Activated T-helper 1 cell treated with anti-CD3 and anti-CD28 coated beads, Interleukin-12 subunit alpha, Interleukin-12 subunit beta, Interleukin-2, Interleukin-4 antibody, amounts not matched to agents 30 ng/mL and 10 ng/mL and 1 ng/mL, durations not matched to agents 14 hours and 24 hours and 36 hours (primary cell): ENCODE data around the gene IMMP2L. TPM values are rescaled to one million over a fixed set of nuclear protein-coding genes. Genes with fewer than 3 reads are reported as not detected.

Experiments
- DNase-seq: peaks from one replicate; pipeline ENCODE4 v3.0.0; 2021; ENCODE audit warnings: low spot score
- H3K27ac Mint-ChIP-seq: one replicate; pipeline ENCODE4 v1.8.0; 2021; ENCODE audit warnings: mild to moderate bottlenecking, mixed read lengths
- H3K27me3 Mint-ChIP-seq: one replicate; pipeline ENCODE4 v1.8.0; 2022; ENCODE audit warnings: mild to moderate bottlenecking, moderate library complexity, mixed read lengths; ENCODE audit not compliant: insufficient read depth
- H3K36me3 Mint-ChIP-seq: one replicate; pipeline ENCODE4 v1.8.0; 2021; ENCODE audit warnings: low read depth, mixed read lengths
- H3K4me1 Mint-ChIP-seq: one replicate; pipeline ENCODE4 v1.8.0; 2021; ENCODE audit warnings: low read depth, mixed read lengths
- H3K4me3 Mint-ChIP-seq: one replicate; pipeline ENCODE4 v1.8.0; 2021; ENCODE audit warnings: mild to moderate bottlenecking, moderate library complexity, mixed read lengths
- H3K9me3 Mint-ChIP-seq: one replicate; pipeline ENCODE4 v1.8.0; 2021; ENCODE audit warnings: mixed read lengths
- intact Hi-C: fragments of 100-400 bp; cut with micrococcal nuclease; formaldehyde crosslinking; loops from one replicate; pipeline ENCODE4 v1.15.1; 2024
- total RNA-seq: library from RNA; stranded (reverse); gene quantifications from 2 replicates; pipeline ENCODE4 v1.2.3, GENCODE V29; 2022

Gene IMMP2L
- total RNA-seq, 1 donor from 2014 or later = 11.3 TPM

DNA sequence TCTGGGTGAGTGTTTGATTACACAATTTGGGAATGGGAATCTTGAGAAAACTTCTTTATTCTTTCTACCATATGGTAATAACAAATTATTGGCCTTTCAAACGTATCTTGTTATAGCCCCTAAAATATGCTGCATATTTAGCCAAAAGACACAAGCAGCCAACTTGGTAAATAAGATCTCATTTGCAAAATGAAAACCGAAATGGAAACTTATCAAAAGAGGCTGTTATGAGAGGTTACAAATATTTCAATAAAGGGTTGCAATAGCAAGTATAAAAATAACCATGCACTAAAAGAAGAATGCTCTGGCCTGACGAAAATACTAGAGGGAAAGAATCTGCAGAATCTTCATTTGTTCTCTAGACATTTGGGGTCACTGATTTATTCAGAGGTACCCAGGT lies 730.9 kb downstream of the IMMP2L start:
- Mint-ChIP-seq H3K27ac (no peak overlapping the region), H3K36me3 (peaks cover 2% of the 10 kb centered on the region), H3K27me3 (no peaks in the 10 kb centered on the region), H3K4me1 (peaks cover 11% of the 10 kb centered on the region), H3K9me3 (no peaks in the 10 kb centered on the region), H3K4me3 (no peak overlapping the region)
- intact Hi-C loops = no loop called here
- DNase-seq = no peak

GRCh38 chr7:110830778-110831177 lies 731.5 kb downstream of the IMMP2L start:
- no peak overlapping the region for H3K4me3 Mint-ChIP-seq
- no peak overlapping the region for H3K27ac Mint-ChIP-seq
- no peak for DNase-seq
- H3K27me3 Mint-ChIP-seq = no peaks in the 10 kb centered on the region
- intact Hi-C loops = no loop called here
- H3K36me3 Mint-ChIP-seq = peaks cover 2% of the 10 kb centered on the region
- peaks cover 4% of the 10 kb centered on the region for H3K9me3 Mint-ChIP-seq
- H3K4me1 Mint-ChIP-seq = peaks cover 11% of the 10 kb centered on the region

GRCh38 chr7:110827936-110828335 lies 734.4 kb downstream of the IMMP2L start:
- Mint-ChIP-seq H3K27ac (no peak overlapping the region), H3K36me3 (peaks cover 2% of the 10 kb centered on the region), H3K4me3 (no peak overlapping the region), H3K27me3 (no peaks in the 10 kb centered on the region), H3K9me3 (peaks cover 4% of the 10 kb centered on the region), H3K4me1 (no peaks in the 10 kb centered on the region)
- DNase-seq = no peak
- intact Hi-C loops = no loop called here

- Mint-ChIP-seq H3K36me3 (peaks cover 2% of the 10 kb centered on the region), H3K4me3 (no peak overlapping the region), H3K9me3 (peaks cover 4% of the 10 kb centered on the region), H3K27ac (no peak overlapping the region), H3K27me3 (no peaks in the 10 kb centered on the region), H3K4me1 (no peaks in the 10 kb centered on the region)
- DNase-seq = no peak
- intact Hi-C loops = no loop called here
Measured at GRCh38 chr7:110827287-110827855, 734.9 kb downstream of the IMMP2L start.

DNA sequence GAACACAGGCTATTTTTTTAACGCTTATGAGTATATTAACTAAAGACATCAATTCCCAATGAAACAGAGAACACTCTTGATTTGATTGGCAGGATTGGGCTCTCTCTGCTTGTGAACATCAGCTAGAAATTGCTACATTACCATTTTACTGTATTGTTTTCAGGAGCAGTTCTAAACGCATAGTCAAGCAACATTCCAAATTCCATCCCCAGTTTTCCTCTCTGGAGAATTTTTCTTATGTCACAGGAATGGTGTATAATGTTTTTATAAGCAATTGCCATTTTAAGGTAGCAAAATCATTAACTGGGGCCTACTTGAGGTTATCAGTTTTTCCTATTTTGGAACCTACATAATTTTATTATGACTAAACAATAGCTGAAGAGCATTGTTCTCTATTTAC lies 748.3 kb downstream of the IMMP2L start:
- Mint-ChIP-seq H3K4me1 (no peaks in the 10 kb centered on the region), H3K27me3 (no peaks in the 10 kb centered on the region), H3K27ac (no peak overlapping the region), H3K4me3 (no peak overlapping the region), H3K36me3 (no peaks in the 10 kb centered on the region), H3K9me3 (peaks cover 8% of the 10 kb centered on the region)
- DNase-seq = no peak
- intact Hi-C loops = no loop called here

- Mint-ChIP-seq H3K9me3 (no peaks in the 10 kb centered on the region), H3K4me1 (no peaks in the 10 kb centered on the region), H3K4me3 (no peak overlapping the region), H3K36me3 (no peaks in the 10 kb centered on the region), H3K27me3 (no peaks in the 10 kb centered on the region), H3K27ac (no peak overlapping the region)
- DNase-seq = no peak
- intact Hi-C loops = no loop called here
Measured at GRCh38 chr7:110809832-110810231, 752.5 kb downstream of the IMMP2L start.

GRCh38 chr7:110808361-110808760 lies 753.9 kb downstream of the IMMP2L start:
- H3K36me3 Mint-ChIP-seq = no peaks in the 10 kb centered on the region
- no peak overlapping the region for H3K4me3 Mint-ChIP-seq
- no peaks in the 10 kb centered on the region for H3K4me1 Mint-ChIP-seq
- H3K27me3 Mint-ChIP-seq = no peaks in the 10 kb centered on the region
- no peaks in the 10 kb centered on the region for H3K9me3 Mint-ChIP-seq
- intact Hi-C loops = no loop called here
- no peak for DNase-seq
- no peak overlapping the region for H3K27ac Mint-ChIP-seq

GRCh38 chr7:110804501-110804900 lies 757.8 kb downstream of the IMMP2L start:
- Mint-ChIP-seq H3K9me3 (peaks cover 11% of the 10 kb centered on the region), H3K4me3 (no peak overlapping the region), H3K4me1 (peaks cover 10% of the 10 kb centered on the region), H3K36me3 (no peaks in the 10 kb centered on the region), H3K27ac (no peak overlapping the region), H3K27me3 (no peaks in the 10 kb centered on the region)
- intact Hi-C loops = loop anchor here (5.0 kb wide), 1 partner anchor 288 kb away; the partner anchor contains the start of gene LRRN3
- DNase-seq = no peak

DNA sequence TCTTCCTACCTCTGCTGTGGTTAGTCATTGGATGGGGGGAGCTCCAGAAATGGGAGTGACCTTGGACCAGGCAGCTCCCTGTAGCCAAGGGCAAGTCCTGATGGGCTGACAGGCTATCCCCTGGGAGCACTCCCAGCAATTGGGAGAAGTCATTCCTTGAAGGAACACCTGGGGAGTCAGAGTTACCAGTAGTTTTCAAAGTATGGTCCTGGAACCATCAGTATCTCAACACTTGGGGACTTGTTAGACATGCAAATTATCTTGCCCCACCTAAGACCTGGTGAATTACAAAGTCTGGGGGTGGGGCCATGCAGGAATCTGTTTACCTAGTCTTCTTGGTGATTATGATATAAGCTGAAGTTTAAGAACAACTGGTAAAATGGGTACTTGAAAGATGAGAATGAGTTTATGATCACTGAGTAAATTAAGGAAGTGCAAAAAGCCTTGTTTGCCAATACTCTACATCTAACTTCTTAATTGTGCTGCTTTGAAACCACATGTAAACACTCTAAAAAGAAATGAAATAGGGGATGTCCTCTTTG lies 758.6 kb downstream of the IMMP2L start:
- Mint-ChIP-seq H3K36me3 (no peaks in the 10 kb centered on the region), H3K27me3 (no peaks in the 10 kb centered on the region), H3K4me3 (no peak overlapping the region), H3K9me3 (peaks cover 11% of the 10 kb centered on the region), H3K4me1 (peaks cover 10% of the 10 kb centered on the region), H3K27ac (no peak overlapping the region)
- intact Hi-C loops = loop anchor here (5.0 kb wide), 1 partner anchor 289 kb away; the partner anchor contains the start of gene LRRN3
- no peak for DNase-seq

GRCh38 chr7:110801502-110801901 lies 760.8 kb downstream of the IMMP2L start:
- intact Hi-C loops = loop anchor here (5.0 kb wide), 1 partner anchor 291 kb away; the partner anchor contains the start of gene LRRN3
- no peak for DNase-seq

DNA sequence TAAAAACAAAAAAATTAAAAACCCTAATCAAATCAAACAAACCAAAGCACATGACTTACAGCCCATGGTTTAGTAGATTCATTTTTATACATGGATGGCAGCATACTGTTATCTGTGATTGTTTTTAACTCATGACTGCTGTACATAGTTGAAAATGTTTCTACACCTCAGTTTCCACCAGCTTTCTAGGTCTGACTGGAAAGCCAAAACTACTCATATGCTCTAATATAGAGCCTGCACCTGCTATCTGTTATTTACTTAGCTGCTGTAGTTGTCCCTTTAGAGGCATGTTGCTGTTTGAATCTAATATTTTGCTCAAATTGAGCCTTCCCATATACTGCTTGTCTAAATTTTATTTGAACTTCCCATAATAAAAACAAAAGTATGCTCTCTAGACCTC lies 761.3 kb downstream of the IMMP2L start:
- peaks cover 11% of the 10 kb centered on the region for H3K9me3 Mint-ChIP-seq
- no peak overlapping the region for H3K4me3 Mint-ChIP-seq
- H3K4me1 Mint-ChIP-seq = peaks cover 10% of the 10 kb centered on the region
- DNase-seq = no peak
- peaks cover 3% of the 10 kb centered on the region for H3K27me3 Mint-ChIP-seq
- intact Hi-C loops = loop anchor here (5.0 kb wide), 1 partner anchor 291 kb away; the partner anchor contains the start of gene LRRN3
- H3K27ac Mint-ChIP-seq = no peak overlapping the region
- no peaks in the 10 kb centered on the region for H3K36me3 Mint-ChIP-seq

More at GRCh38 chr7:110801502-110801901, 760.8 kb downstream of the IMMP2L start:
- peaks cover 11% of the 10 kb centered on the region for H3K9me3 Mint-ChIP-seq
- H3K27ac Mint-ChIP-seq = no peak overlapping the region
- H3K36me3 Mint-ChIP-seq = no peaks in the 10 kb centered on the region
- H3K27me3 Mint-ChIP-seq = peaks cover 3% of the 10 kb centered on the region
- H3K4me1 Mint-ChIP-seq = peaks cover 10% of the 10 kb centered on the region
- no peak overlapping the region for H3K4me3 Mint-ChIP-seq

- H3K27me3 Mint-ChIP-seq = peaks cover 3% of the 10 kb centered on the region
- peaks cover 6% of the 10 kb centered on the region for H3K9me3 Mint-ChIP-seq
- no peak overlapping the region for H3K27ac Mint-ChIP-seq
- intact Hi-C loops = no loop called here
- peaks cover 10% of the 10 kb centered on the region for H3K4me1 Mint-ChIP-seq
- H3K4me3 Mint-ChIP-seq = no peak overlapping the region
- no peaks in the 10 kb centered on the region for H3K36me3 Mint-ChIP-seq
- DNase-seq = no peak
Measured at GRCh38 chr7:110797656-110798055, 764.6 kb downstream of the IMMP2L start.

- Mint-ChIP-seq H3K27me3 (no peaks in the 10 kb centered on the region), H3K4me1 (no peaks in the 10 kb centered on the region), H3K36me3 (no peaks in the 10 kb centered on the region)
Measured at GRCh38 chr7:110790992-110791391, 771.3 kb downstream of the IMMP2L start.

More at GRCh38 chr7:110790992-110791391, 771.3 kb downstream of the IMMP2L start:
- DNase-seq = no peak
- Mint-ChIP-seq H3K4me3 (no peak overlapping the region), H3K9me3 (peaks cover 5% of the 10 kb centered on the region), H3K27ac (no peak overlapping the region)
- intact Hi-C loops = no loop called here
